GM12875 (cell line): ENCODE data around the gene SIRPB2.

Source experiments
- H3K4me3 ChIP-seq: one replicate; pipeline ENCODE4 v1.5.1; 2011; ENCODE audit warnings: low read depth, low read length, control low read depth
- TF ChIP-seq, protein P1 (sequence below): IDR thresholded peaks from 2 replicates; pipeline ENCODE4 v1.5.1; 2011; ENCODE audit warnings: low read depth, mild to moderate bottlenecking, control low read depth, inconsistent platforms, low read length, moderate library complexity, borderline replicate concordance; ENCODE audit not compliant: insufficient read depth

The SIRPB2 gene

DNA sequence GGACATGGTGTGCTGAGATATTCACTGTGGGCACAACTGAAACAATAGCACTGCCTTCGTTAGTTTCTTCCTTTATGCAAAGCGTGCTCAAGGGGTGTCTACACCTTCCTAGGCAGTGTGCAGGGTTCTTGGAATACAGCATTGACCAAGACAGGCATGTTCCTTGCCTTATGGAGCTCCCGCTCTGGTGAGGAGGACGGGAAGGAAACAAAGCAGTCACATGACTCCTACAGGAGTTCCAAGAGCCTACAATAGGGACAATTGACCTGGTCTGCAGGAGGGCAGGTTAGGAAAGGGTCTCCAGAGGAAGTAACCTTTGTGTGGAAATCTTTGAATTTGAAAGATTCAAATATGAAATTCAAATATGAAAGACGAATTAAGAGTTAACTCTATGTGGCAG is 25.8 kb upstream of the SIRPB2 start:
- TF ChIP-seq, protein P1, sequence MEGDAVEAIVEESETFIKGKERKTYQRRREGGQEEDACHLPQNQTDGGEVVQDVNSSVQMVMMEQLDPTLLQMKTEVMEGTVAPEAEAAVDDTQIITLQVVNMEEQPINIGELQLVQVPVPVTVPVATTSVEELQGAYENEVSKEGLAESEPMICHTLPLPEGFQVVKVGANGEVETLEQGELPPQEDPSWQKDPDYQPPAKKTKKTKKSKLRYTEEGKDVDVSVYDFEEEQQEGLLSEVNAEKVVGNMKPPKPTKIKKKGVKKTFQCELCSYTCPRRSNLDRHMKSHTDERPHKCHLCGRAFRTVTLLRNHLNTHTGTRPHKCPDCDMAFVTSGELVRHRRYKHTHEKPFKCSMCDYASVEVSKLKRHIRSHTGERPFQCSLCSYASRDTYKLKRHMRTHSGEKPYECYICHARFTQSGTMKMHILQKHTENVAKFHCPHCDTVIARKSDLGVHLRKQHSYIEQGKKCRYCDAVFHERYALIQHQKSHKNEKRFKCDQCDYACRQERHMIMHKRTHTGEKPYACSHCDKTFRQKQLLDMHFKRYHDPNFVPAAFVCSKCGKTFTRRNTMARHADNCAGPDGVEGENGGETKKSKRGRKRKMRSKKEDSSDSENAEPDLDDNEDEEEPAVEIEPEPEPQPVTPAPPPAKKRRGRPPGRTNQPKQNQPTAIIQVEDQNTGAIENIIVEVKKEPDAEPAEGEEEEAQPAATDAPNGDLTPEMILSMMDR, result no peak

GRCh38 chr20:1513801-1514200 is 22.6 kb upstream of the SIRPB2 start:
- TF ChIP-seq, protein P1, result no peak
- H3K4me3 ChIP-seq, result no peak overlapping the region

More for the DNA sequence above, 25.8 kb upstream of the SIRPB2 start:
- no peak overlapping the region for H3K4me3 ChIP-seq

DNA sequence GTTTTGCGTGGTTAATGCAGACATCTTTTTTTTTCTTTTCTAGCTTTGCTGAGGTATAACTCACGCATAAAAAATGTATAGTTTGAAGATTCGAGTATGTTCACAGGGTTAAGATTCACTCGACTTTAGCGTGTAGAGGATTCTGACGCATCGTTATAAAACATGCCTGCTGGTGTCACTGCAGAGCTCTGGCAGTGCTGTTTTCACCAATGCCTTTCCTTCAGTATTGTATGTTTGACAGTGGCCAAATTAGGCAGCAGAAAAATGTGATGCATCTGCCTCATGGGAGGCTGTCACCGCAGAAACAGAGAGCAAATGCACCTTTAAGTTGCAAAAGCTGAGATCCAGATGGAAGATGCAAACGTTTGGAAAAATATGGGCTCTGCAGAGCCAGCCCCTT is 18.0 kb upstream of the SIRPB2 start:
- TF ChIP-seq, protein P1, result peak; percentile 38; the same call in 1 of the 2 replicates
- H3K4me3 ChIP-seq, result no peak overlapping the region

- no peak overlapping the region for H3K4me3 ChIP-seq
- TF ChIP-seq, protein P1, result no peak
Observed at GRCh38 chr20:1508574-1508973, 17.4 kb upstream of the SIRPB2 start.

DNA sequence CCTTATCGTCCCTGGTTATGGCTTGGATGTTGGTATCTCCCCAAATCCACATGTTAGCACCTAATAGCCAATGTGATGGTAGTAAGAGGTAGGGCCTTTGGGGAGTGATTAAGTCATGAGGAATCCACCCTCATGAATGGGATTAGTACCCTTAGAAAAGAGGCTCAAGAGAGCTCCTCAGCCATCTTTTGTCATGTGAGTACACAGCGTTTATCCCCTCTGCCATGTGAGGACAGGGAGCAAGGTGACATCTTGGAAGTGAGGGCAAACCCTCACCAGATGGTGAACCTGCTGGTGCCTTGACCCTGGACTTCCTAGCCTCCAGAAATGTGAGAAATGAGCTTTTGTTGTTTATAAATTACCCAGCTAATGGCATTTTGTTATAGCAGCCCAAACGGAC is 16.1 kb upstream of the SIRPB2 start:
- TF ChIP-seq, protein P1, result no peak
- no peak overlapping the region for H3K4me3 ChIP-seq

GRCh38 chr20:1505871-1506270 is 14.7 kb upstream of the SIRPB2 start:
- H3K4me3 ChIP-seq, result no peak overlapping the region
- TF ChIP-seq, protein P1, result no peak

GRCh38 chr20:1505361-1505760 is 14.1 kb upstream of the SIRPB2 start:
- TF ChIP-seq, protein P1, result no peak
- no peak overlapping the region for H3K4me3 ChIP-seq
